CD4-positive, alpha-beta T cell treated with Interferon gamma for 1 hour (primary cell): ENCODE data around the gene MASP1.
"Not testable (repeated sequence)": the region's sequence is repeated elsewhere in the genome, so short reads cannot be mapped to it uniquely, and the experiment has no call there.

Experiments
- DNase-seq: peaks from one replicate; pipeline ENCODE4 v3.0.0-alpha.2; 2020

The MASP1 gene

DNA sequence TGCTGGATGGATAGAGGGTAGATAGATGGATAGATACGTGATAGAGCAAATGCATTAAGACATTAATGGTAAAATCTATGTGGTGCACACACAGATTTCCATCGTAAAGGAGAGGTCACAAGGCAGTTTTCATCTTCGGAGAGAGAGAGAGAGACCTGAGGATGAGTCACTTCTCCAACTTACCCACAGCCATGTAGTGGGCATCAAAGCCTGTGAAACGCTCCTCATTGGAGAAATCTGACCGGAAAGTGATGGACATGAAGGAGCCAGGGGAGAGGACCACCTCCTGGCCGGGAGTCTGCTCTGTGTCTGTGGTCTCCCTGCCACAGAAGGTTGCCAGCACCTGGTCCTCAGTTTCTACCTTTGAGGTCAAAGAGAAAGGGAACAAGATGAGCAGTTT lies 29.2 kb downstream of the MASP1 start:
- no peak for DNase-seq

DNA sequence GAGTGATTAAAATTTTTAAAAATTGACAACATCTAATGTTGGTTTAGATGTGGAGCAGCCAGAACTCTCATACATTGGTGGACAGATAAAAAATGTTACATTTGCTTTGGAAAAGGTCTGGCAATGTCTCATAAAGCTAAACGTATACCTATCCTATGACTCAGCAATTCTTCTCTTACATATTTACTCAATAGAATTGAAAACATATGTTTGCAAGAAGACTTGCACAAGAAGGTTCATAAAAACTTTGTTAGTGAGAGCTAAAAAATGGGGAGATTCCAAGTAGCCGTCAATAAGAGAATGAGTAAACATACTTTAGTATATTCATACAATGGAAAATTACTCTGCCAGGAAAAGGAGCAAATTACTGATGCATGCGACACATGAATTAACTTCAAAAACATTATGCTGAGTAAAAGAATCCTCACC lies 30.0 kb downstream of the MASP1 start:
- no peak for DNase-seq

DNA sequence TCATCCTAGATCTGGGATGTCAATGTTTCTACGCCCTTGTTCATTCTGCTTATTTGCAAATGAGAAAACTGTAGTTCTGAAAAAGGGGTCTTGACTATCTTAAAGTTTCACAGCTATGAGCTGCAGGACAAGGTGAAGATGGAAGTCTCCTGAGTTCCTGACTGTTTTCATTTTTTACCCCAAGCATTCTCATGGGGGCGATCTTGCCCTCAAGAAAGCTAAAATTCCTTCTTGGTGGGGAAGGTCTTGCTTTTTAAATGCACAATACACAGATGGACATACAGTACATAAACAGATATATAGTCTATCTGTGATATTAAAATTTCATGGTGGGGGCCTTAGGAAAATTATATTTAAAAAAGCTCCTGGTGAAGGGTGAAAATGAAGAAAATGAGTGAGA lies 32.4 kb downstream of the MASP1 start:
- DNase-seq: no peak

DNA sequence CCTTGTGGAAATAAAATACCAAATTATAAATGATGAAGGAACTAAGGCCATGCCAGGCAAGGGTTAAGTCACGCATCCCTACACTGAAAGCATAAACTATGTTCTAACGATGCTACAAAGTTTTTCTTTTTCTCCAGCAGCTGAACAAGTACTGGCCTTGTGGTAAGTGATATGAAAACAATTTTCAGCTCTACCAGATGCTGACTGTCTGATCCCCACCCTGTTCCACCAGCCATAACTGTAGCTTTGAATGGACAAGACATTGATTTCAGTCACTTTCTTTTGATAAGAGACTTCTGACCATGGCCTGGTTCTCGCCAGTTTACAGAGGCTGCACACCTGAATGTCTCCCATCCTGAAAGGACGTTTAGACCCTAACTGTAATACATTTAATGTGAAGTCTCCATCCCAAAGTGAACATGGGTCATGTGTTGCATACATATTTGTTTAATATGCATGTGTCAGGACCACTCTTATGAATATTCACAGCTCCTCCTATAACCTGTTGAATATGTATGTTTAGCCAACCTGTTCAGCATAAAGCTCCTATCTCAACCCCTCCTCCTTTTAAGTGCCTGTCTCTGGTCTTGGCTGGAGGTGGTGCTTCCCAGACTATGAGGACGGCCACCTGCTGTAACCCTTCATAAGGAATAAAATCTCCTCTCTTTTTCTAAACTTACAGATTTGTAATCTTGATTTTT lies 33.4 kb downstream of the MASP1 start:
- no peak for DNase-seq

DNA sequence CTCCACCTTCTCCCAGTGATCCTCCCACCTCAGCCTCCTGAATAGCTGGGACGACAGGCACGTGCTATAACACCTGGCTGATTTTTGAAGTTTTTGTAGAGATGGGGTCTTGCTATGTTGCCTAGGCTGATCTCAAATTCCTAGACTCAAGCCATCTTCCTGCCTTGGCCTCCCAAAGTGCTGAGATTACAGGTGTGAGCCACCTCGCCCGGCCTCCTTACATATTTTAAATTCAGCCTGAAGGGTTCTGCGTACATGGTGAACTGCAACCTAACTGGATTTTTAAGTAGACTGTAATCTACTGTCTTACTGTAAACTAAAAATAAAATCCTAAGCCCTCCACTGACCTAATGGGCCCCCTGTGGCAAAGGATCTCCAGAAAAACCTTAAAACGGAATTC lies 34.1 kb downstream of the MASP1 start:
- DNase-seq: no peak

DNA sequence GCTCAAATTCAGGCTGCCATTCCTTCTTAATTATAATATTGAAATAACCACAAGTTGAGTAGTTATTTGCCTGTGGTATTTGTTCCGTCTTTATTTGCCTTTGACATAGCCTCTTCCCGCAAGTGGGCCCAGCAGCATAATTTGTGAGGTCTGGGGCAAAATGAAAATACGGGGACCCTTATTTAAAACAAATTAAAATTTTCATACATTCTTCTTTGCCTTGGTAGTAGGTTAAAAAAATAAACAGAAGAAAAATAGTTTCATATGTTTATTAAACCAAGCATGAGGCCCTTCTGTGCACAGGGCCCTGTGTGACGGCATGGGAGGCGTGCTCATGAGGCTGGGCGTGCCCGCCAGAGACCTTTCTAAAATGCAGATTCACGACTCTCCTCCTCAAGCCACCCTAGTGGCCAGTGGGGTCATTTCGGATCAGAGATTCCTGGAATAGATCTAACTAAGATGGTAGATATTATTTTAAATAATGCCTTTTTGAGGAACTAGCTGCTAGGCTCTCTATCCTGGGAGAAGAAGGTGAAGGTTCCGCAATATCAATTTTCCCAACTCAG lies 35.4 kb downstream of the MASP1 start:
- DNase-seq: no peak

DNA sequence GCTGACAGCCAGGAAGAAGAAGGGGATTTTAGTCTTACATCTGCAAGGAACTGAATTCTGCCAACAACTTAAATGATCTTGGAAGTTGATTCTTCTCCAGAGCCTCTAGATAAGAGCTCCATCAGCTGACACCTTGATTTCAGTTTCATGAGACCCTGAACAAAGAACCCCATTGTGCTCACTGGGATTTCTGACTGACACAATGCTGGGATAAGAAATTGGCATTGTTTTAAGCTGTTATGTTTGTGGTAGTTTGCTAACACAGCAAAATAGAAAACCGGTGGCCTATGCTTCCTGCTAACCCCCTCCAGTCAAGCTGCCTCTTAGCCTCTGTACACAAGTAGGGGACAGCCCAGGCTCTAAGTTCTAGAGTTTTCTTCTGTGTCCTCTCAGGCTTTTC lies 36.2 kb downstream of the MASP1 start:
- no peak for DNase-seq

DNA sequence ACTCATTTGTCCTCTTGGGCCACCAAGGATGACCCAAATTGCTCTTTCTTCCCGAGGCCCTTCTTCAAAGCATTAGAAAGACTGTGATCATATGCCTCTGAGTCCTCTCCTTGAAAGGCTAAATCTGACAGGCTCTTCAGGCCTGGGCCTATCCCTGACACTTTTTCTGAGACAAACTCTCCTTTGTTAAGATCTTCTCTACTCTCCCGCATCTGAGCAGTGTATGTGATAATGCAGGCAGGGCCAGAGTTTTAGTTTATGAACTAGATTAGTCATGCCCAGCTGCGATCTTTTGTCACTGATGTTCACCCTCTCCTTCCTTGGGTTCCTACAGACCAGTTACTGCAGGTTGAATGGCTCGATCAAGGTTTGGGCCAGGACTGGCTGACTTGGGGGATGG lies 39.2 kb downstream of the MASP1 start:
- DNase-seq: no peak

DNA sequence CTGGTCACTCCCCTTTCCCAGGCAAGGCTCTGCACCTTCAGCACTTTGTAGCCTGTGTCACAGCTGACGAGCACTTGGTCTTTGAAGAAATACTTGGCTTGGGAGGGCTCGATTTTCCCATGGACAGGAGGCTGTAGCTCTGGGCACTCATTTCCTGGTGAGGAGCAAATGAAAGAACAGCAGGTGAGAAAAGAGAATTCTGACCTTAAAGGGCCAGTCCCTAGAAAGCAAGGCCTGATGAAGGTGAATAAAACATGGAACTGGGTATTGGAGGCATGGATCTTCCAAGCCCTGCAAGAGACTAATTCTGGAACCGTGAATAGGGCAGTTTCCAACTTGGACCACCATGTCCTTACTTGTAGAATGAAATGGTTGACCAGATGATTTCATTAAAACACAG lies 39.9 kb downstream of the MASP1 start:
- DNase-seq: no peak

DNA sequence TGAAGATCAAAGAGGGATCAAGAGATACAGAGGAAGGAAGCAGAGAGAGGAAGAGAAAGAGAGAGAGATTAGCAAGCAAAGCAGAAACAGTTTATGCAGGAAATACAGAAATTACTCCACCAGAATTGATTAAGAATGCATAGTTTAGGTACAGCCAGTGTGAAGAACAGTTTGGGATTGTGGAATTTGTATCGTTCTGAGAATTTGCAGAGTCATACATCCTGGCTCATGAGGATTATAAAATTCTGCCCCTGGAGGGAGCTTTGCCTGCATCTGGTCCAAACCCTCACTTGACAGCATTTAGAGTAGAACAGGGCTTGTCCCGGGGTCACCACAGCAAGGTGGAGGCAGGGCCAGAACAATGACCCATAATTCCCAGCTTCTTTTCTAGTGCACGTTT lies 44.1 kb downstream of the MASP1 start:
- no peak for DNase-seq

DNA sequence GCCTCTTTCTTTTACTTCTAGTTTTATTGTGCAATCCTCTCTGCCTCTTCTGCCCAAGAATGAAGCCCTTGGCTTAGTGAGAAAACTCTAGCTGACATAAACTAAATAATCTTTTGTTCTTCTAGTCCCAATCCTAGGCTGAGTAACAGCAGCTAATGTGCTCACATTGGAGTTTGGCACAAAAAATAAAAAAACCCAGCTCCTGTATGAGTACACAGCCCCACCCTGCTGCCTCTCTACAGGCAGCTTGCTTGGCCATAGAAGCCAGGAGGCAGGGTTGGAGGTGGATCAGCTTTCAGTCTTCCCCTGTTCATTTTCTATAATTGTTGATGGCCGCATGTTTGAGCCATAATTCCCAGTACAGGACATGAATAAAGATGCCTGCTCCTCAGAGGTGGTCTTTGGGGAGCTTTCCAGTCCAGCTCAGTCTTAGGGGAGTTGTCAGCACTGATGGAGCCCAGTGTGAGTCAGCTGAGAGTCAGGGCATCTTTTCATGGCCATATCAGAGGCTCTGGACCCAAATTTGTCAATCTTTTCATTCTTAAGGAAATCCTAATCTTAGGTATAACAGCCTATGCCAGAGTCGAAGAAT lies 47.5 kb downstream of the MASP1 start:
- no peak for DNase-seq

DNA sequence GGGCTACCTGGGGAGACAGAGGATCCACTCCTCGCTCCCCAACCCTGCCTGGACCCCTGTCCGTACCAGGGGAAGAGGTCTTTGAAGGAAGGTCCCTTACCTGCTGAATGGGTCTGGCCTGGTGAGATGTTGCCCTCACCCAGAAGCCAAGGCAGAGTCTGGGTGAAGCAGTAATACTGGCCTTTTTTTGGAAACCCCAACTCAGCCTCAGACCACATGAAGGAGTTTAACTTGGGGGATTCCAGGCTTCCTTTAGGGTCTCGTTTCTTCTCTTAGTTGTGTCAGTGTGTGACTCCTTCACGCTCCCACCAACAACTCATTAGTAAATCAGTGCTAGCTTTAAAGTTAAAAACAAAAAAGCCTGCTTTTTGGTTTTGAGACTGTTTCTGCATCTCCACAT lies 48.6 kb downstream of the MASP1 start:
- DNase-seq: no peak

DNA sequence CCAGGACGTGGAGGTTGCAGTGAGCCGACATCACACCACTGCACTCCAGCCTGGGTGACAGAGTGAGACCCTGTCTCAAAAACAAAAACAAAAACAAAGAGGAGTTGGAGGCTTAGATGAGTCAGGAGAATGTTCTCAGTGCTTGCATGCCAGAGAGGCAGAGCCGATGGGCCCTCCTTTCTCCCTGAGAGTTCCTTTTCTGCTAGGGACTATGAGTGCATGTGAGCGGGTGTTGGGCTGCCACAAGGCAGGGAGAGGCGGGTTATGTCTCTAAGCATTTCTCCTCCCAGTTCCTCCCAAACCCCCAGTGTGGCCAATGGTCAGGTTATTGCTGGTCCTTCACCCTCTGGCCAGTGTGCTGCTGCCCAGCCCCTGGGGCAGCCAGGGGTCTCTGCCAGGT lies 49.1 kb downstream of the MASP1 start:
- DNase-seq: no peak

DNA sequence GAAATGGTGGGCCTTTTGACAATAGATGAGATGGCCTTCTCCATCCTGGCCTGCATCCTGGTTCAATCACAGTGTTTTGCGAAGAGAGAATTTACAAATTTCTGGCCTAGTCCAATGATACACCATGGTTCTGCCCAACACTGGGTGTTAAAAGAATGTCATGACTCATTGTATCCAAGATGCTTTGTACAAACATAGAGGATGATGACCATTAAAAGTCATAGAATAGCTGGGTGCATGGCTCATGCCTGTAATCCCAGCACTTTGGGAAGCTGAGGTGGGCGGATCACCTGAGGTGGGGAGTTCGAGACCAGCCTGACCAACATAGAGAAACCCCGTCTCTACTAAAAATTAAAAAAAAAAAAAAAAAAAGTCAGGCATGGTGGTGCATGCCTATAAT lies 52.7 kb downstream of the MASP1 start:
- not testable (repeated sequence) for DNase-seq

DNA sequence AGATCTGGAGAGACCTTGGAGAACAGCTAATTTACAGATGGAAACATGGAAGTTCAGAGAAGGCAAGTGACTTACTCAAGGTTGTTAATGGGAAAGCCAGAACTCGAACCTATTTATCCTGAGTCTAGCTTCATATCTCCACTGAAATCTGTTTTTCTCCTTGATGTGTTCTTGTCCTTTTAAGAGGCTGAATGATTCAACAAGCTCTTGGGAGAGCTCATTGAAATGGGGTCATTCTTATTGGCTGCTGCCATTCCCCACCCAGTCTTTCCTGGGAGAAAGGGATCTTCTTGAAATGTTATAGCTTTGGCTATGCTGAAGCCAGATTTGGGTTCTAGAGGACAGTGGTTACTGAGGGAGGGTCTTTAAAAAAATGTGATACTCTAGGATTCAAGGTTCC lies 53.3 kb downstream of the MASP1 start:
- DNase-seq: no peak

DNA sequence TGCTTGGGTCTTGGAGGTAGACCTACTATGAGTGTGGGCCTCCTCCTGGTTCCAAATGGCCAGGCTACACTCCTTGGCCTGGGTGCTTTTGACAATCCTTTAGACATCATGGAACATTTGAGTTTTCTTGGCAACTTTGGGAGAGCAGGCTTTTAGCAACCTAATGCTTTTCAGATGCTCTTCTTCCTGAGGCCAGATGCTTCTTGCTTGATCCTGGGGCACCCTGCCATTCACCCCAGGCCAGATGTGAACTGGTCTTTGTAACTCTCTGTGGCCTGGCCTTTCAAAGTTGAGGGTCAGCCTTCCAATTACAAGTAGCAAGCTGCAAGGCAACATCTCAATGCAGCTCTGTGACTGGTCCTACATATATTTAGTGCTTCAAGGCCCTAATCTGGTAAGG lies 53.8 kb downstream of the MASP1 start:
- DNase-seq: no peak

DNA sequence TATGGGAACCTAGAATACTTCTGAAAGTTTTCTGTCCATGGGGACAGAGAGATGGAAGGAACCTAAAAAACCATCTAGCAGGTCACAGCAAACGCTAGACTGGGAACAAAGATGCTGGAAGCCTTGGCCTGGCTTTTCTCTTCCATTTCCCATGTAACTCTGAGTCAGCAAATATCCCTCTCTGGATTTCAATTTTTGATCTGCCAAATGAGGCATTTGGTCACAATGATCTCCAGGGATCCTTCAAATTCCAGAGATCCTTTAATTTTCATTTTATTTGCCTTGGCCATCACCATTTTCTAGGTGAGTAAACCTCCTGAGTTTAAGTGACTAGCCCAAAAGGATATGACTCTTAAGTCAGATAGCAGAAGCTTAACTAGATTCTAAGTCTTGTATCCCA lies 54.6 kb downstream of the MASP1 start:
- no peak for DNase-seq

DNA sequence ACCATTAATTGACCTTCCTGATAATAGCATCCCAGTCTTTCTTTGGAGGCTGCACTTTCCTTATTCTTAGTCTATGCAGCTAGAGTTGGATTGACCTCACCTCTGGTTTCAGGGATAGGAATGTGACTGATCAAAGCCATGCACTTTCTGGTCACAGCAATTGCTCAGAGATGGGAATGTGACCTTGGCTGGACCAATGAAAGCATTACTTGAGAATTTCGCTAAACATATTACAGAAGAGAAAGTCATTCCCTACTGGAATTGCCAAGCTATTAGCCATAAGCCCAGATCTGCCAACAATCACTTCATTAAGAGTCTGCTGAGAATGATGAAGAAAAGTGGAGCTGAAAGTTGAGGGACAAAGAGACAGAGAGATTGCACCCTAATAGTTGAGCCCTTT lies 61.5 kb downstream of the MASP1 start:
- DNase-seq: no peak

DNA sequence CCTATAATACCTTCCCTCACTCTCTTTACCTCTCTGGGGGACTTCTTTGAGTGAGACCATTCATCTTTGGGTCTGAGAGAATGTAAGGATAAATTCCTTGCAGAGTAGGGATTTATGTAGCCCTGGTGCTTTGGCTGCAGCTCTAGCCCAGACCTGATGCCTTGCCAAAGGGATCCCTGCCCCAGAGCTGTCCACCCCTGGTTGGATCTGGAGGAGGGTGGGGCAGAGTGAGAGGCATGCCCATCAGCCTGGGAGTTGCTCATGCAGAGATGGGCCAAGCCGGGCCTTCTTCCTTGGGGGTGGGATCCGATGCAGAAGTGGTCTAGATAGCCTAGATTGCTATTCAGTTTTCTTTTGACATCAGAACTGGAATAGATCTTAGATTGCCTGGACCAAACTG lies 62.8 kb downstream of the MASP1 start:
- DNase-seq: no peak

DNA sequence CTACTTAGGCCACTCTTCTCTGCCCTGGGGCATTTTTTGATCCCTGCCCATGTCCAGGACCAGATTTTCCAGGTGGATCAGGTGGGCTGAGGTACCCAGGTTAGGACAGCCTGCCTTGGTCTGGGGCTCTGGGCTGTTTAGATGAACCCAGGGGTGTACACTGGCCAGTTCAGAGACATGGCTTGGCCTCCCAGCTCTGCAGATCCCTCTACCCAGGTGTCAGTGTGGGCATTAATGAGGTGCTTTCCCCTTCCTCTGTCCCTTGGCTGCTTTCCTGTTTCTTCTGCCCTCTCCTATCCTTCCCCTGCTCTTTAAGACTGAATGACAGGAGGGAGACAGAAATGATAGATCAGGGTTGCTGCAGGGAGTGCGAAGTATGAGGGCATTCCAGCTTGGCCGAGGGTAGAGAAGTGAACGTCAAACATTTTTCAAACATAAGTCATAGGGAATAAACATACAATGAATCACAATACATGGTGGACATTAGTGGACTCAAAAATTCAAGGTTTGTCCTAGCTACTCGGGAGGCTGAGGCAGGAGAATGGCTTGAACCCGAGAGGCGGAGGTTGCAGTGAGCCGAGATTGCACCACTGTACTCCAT lies 63.8 kb downstream of the MASP1 start:
- DNase-seq: no peak

DNA sequence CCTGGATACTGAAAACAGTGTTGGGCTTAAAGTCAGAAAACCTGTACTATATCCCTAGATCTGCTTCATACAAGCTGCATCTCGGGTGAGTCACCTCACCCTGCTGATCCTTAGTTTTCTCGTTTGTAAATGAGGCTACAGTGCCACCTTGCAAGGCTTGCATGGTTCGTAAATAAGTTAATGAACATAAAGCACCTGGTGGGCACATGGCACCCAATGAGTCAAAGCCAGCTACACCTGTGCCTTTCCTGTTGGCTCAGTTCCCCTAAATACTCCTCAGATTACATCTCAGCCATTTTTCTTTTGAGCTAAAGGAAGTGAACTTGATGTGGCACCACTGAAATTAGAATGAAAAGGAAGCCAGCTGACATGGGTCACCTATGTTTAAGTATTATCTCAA lies 67.7 kb downstream of the MASP1 start:
- no peak for DNase-seq

DNA sequence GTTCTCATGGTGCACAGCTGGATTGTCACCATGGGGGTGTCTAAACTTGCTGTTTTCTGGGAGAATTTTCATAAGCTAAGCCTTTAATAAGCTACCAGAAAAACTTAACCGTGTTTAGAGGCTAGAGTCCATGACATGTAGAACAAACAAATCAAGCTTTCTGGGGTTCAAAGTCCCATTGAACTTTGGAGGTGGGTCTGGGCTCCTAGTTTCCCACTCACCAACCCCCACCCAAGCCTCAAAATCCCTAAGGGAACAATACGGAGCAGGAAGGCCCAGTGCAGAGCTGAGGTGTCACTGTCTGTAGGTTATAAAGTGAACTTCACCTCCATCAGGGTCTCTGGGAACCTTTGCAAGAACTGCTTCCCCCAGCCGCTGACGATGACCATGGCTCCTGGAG lies 68.7 kb downstream of the MASP1 start:
- DNase-seq: no peak

DNA sequence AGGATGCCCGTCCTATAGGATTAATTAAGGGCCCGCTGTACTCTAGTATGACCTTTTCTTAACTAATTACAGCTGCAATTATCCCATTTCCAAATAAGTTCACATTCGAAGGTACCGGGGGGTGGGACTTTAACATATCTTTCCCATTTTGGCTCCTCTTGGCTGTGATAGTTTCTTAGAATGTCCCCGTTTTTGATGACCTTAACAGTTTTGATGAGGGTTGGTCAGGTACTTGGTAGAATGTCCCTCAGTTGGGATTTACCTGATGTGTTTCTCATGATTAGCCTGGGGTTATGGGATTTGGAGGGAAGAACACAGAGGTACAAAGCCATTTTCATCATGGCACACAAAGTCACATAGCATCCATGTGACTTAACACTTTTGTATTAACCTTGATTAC lies 76.1 kb downstream of the MASP1 start:
- no peak for DNase-seq

DNA sequence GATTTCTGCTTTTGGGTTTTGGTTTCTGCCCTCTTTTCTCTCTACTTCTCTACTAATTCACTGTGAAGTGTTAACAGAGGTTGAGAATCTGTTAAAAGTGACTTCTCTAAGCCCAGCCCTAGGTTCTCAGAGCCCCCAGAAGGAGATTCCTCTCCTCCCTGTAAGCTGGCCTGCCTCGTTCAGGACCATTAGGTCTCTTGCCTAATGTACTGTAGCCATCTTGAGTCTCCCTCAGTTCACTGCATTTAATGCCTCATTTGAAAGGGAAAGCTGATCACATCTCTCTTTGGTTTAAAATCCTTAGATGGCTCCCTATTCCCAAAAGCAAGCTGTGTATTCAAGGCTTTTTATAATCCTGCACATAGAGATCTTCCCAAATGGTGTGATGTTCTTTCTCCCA lies 77.9 kb downstream of the MASP1 start:
- no peak for DNase-seq

DNA sequence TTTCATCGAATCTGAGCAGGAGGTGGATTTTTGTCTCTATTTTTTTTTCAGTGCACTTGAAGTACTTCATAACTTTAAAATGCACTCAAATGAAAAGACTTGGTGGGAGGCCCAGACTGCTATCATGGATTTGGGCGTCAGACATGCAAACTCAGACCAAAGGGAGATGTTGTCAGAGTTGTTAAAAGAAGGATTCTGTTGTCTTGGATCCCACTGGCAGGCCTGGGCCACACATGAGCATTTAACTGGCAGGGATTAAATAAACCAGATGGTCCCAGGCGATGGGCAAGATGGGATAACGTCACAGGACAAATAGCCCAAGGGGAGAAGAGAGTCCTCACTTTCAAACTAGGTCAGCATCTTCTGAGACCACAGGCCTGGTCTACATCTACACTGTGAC lies 78.8 kb downstream of the MASP1 start:
- no peak for DNase-seq
